HL-60 (cell line): Measurements from ENCODE around the gene CHD2.

ENCODE experiments used
- GABPA ChIP-seq: IDR thresholded peaks from 2 replicates; pipeline ENCODE4 v1.6.1; 2012; ENCODE audit warnings: low read depth
- TF ChIP-seq, protein P1 (sequence below): IDR thresholded peaks from one replicate; pipeline ENCODE4 v1.5.1; 2011; ENCODE audit warnings: low read length, control low read depth, inconsistent platforms; ENCODE audit not compliant: insufficient read depth

DNA sequence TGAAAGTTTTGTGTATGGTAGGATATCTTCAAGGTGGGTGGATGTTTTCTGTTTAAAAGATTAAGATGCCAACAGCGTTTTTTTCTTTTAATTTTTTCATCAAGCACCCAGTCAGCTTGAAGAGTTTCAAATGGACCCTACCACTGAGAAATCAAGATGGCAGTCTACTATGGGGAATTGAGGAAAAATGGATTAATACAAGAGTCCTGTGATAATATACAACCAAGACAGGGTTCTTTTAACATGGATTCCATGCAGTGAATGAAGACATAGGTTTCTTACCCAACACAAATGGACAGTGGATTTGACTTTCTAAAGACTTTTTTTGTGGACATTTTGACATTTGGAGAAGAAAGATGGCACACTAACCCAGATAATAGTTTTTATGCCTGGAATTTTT lies 2.5 kb upstream of the CHD2 start:
- TF ChIP-seq, protein P1, sequence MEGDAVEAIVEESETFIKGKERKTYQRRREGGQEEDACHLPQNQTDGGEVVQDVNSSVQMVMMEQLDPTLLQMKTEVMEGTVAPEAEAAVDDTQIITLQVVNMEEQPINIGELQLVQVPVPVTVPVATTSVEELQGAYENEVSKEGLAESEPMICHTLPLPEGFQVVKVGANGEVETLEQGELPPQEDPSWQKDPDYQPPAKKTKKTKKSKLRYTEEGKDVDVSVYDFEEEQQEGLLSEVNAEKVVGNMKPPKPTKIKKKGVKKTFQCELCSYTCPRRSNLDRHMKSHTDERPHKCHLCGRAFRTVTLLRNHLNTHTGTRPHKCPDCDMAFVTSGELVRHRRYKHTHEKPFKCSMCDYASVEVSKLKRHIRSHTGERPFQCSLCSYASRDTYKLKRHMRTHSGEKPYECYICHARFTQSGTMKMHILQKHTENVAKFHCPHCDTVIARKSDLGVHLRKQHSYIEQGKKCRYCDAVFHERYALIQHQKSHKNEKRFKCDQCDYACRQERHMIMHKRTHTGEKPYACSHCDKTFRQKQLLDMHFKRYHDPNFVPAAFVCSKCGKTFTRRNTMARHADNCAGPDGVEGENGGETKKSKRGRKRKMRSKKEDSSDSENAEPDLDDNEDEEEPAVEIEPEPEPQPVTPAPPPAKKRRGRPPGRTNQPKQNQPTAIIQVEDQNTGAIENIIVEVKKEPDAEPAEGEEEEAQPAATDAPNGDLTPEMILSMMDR, result no peak
- no peak for TF ChIP-seq GABPA
